HCT116 (cell line): Measurements from ENCODE around the gene GRIP2. TPM values are rescaled to one million over a fixed set of nuclear protein-coding genes. Genes with fewer than 3 reads are reported as not detected.

Source experiments
- ATAC-seq: fragments of 200-7000 bp; cut with Tn5 transposase; 2 replicates; pipeline ENCODE4 v1.9.1; 2020; ENCODE audit warnings: mild to moderate bottlenecking, moderate library complexity
- BruUV-seq: library from RNA; stranded (reverse); fragments of 400-500 nt; replicated peaks from 2 replicates; lab custom pipeline; 2021; lab: Mats Ljungman, UMichigan
- CTCF ChIA-PET: fragments of 300-600 bp; sonication (Branson Sonifier 250); formaldehyde crosslinking; loops from one replicate; lab custom pipeline; 2021; ENCODE audit warnings: antibody characterized with exemption; lab: Charles Lee
- POLR2A ChIA-PET: fragments of 300-600, 350-600 bp; sonication (Branson Sonifier 250); formaldehyde crosslinking; loops from one replicate; lab custom pipeline; 2021; ENCODE audit warnings: antibody characterized with exemption; lab: Charles Lee
- RAD21 ChIA-PET, 2 experiments: fragments of 300-600 bp; sonication (Branson Sonifier 250); formaldehyde crosslinking; loops; one replicate each; lab custom pipeline; 2023; ENCODE audit warnings: low total read pairs in 2 of 2; ENCODE audit not compliant: uncharacterized antibody in 2 of 2, unreplicated experiment in 2 of 2, low non-redundant PET in 1 of 2; lab: Charles Lee
- DNase-seq: peaks from one replicate; pipeline ENCODE4 v3.0.0-alpha.2; 2010; ENCODE audit warnings: low read depth, low spot score
- H2AFZ ChIP-seq: fragments of 200-600 bp; shearing (Covaris generic), sonication (generic); 2 replicates; pipeline ENCODE4 v1.6.1; 2017; ENCODE audit warnings: low read depth, mixed run types, mixed read lengths, antibody characterized with exemption, low read length; ENCODE audit not compliant: poor library complexity, severe bottlenecking
- H3K27ac ChIP-seq: 2 replicates; pipeline ENCODE4 v1.5.1; 2012; ENCODE audit warnings: low read depth, low read length
- H3K27me3 ChIP-seq: fragments of 200-600 bp; sonication (generic); 2 replicates; pipeline ENCODE4 v1.6.1; 2016; ENCODE audit warnings: mixed run types, low read length, mixed read lengths; ENCODE audit not compliant: insufficient read depth
- H3K36me3 ChIP-seq, 2 experiments: fragments of 200-500 bp in 1 of 2; fragments of 200-600 bp in 1 of 2; sonication (Bioruptor generic) in 1 of 2; sonication (generic) in 1 of 2; 2 replicates each; pipeline versions ENCODE4 v1.5.1 to v1.6.1; 2014 to 2016; ENCODE audit warnings: low read length in 2 of 2, inconsistent platforms in 1 of 2, mixed read lengths in 1 of 2, mixed run types in 1 of 2; ENCODE audit not compliant: insufficient read depth in 2 of 2, control insufficient read depth in 1 of 2
- H3K4me1 ChIP-seq, 2 experiments: fragments of 200-600 bp in 1 of 2; sonication (generic) in 1 of 2; 2 replicates each; pipeline versions ENCODE4 v1.5.1 to v1.6.1; 2012 to 2017; ENCODE audit warnings: low read length in 2 of 2, inconsistent platforms in 1 of 2, mild to moderate bottlenecking in 1 of 2, mixed read lengths in 1 of 2, mixed run types in 1 of 2, moderate library complexity in 1 of 2; ENCODE audit not compliant: insufficient read depth in 2 of 2, control insufficient read depth in 1 of 2
- H3K4me2 ChIP-seq: fragments of 200-600 bp; sonication (generic); 2 replicates; pipeline ENCODE4 v1.6.1; 2017; ENCODE audit warnings: mixed run types, low read length, mixed read lengths
- H3K4me3 ChIP-seq, 2 experiments: fragments of 200-600 bp in 1 of 2; sonication (generic) in 1 of 2; replicated peaks in 1 of 2; 2 replicates each; pipeline ENCODE4 v1.5.1; 2011 to 2016; ENCODE audit warnings: low read length in 2 of 2, control low read depth in 1 of 2, low read depth in 1 of 2, mild to moderate bottlenecking in 1 of 2, mixed read lengths in 1 of 2, mixed run types in 1 of 2
- H3K79me2 ChIP-seq: fragments of 200-600 bp; sonication (generic); 2 replicates; pipeline ENCODE4 v1.6.1; 2017; ENCODE audit warnings: mild to moderate bottlenecking, mixed run types, low read length, moderate library complexity, mixed read lengths; ENCODE audit not compliant: insufficient read depth
- H3K9ac ChIP-seq: fragments of 200-600 bp; sonication (generic); 2 replicates; pipeline ENCODE4 v1.6.1; 2016; ENCODE audit warnings: low read length, mixed read lengths
- H3K9me2 ChIP-seq: fragments of 200-600 bp; sonication (generic), shearing (Covaris generic); 2 replicates; pipeline ENCODE4 v1.6.1; 2017; ENCODE audit warnings: mixed run types, mild to moderate bottlenecking, moderate library complexity; ENCODE audit not compliant: insufficient read depth
- H3K9me3 ChIP-seq, 2 experiments: fragments of 200-500 bp in 1 of 2; fragments of 200-600 bp in 1 of 2; sonication (Bioruptor generic) in 1 of 2; sonication (generic) in 1 of 2; 2 replicates each; pipeline ENCODE4 v1.6.1; 2014 to 2017; ENCODE audit warnings: low read length in 2 of 2, mixed read lengths in 2 of 2, inconsistent platforms in 1 of 2, low read depth in 1 of 2, mild to moderate bottlenecking in 1 of 2, mixed run types in 1 of 2, moderate library complexity in 1 of 2; ENCODE audit not compliant: control insufficient read depth in 1 of 2, insufficient read depth in 1 of 2
- H4K20me1 ChIP-seq: fragments of 200-600 bp; sonication (generic), shearing (Covaris generic); 2 replicates; pipeline ENCODE4 v1.6.1; 2017; ENCODE audit warnings: mixed run types, mild to moderate bottlenecking, moderate library complexity; ENCODE audit not compliant: insufficient read depth
- CEBPB ChIP-seq: IDR thresholded peaks from 2 replicates; pipeline ENCODE4 v1.6.1; 2012; ENCODE audit warnings: low read depth
- CTCF ChIP-seq, 3 experiments: fragments of 200-600 bp in 1 of 3; sonication (generic) in 1 of 3; IDR thresholded peaks in 2 of 3; conservative IDR thresholded peaks in 1 of 3; 2 replicates each; pipeline ENCODE4 v1.5.1; 2012 to 2017; ENCODE audit warnings: low read depth in 2 of 3, low read length in 2 of 3, antibody characterized with exemption in 1 of 3, borderline replicate concordance in 1 of 3, control low read depth in 1 of 3, mild to moderate bottlenecking in 1 of 3, mixed read lengths in 1 of 3, mixed run types in 1 of 3, moderate library complexity in 1 of 3; ENCODE audit not compliant: insufficient read depth in 1 of 3
- EGR1 ChIP-seq: IDR thresholded peaks from 2 replicates; pipeline ENCODE4 v1.6.1; 2012; ENCODE audit warnings: low read depth
- ELF1 ChIP-seq: IDR thresholded peaks from 2 replicates; pipeline ENCODE4 v1.6.1; 2012; ENCODE audit warnings: low read depth, borderline replicate concordance
- EZH2 ChIP-seq: fragments of 200-600 bp; sonication (generic); IDR thresholded peaks from 2 replicates; pipeline ENCODE4 v1.6.1; 2017; ENCODE audit warnings: antibody characterized with exemption, mixed run types
- EZH2phosphoT487 ChIP-seq: fragments of 200-600 bp; IDR thresholded peaks from 2 replicates; pipeline ENCODE4 v1.6.1; 2018; ENCODE audit warnings: antibody characterized with exemption, borderline replicate concordance
- FOSL1 ChIP-seq: IDR thresholded peaks from 2 replicates; pipeline ENCODE4 v1.6.1; 2012; ENCODE audit warnings: low read depth
- JUND ChIP-seq: IDR thresholded peaks from 2 replicates; pipeline ENCODE4 v1.6.1; 2012
- MAX ChIP-seq: IDR thresholded peaks from 2 replicates; pipeline ENCODE4 v1.6.1; 2012
- POLR2A ChIP-seq: IDR thresholded peaks from 2 replicates; pipeline ENCODE4 v1.7.0; 2011; ENCODE audit warnings: borderline replicate concordance; ENCODE audit not compliant: insufficient read depth, insufficient read length; ENCODE audit errors: extremely low read depth
- POLR2AphosphoS5 ChIP-seq: IDR thresholded peaks from 2 replicates; pipeline ENCODE4 v1.6.1; 2011; ENCODE audit warnings: mild to moderate bottlenecking, low read depth, low read length, moderate library complexity
- RAD21 ChIP-seq: IDR thresholded peaks from 2 replicates; pipeline ENCODE4 v1.6.1; 2012; ENCODE audit warnings: low read depth, mild to moderate bottlenecking
- REST ChIP-seq: IDR thresholded peaks from 2 replicates; pipeline ENCODE4 v1.6.1; 2012; ENCODE audit warnings: low read depth
- SIN3A ChIP-seq: IDR thresholded peaks from 2 replicates; pipeline ENCODE4 v1.6.1; 2012; ENCODE audit warnings: low read depth
- SRF ChIP-seq: IDR thresholded peaks from 2 replicates; pipeline ENCODE4 v1.6.1; 2012; ENCODE audit warnings: low read depth
- YY1 ChIP-seq: IDR thresholded peaks from 2 replicates; pipeline ENCODE4 v1.6.1; 2011; ENCODE audit warnings: low read length, low read depth, moderate library complexity, mild to moderate bottlenecking; ENCODE audit not compliant: insufficient replicate concordance; ENCODE audit errors: extremely low read depth
- ZFX ChIP-seq: fragments of 450-650 bp; IDR thresholded peaks from 2 replicates; pipeline ENCODE4 v1.6.1; 2017
- ZNF274 ChIP-seq: fragments of 200-500 bp; sonication (Bioruptor generic); IDR thresholded peaks from 2 replicates; pipeline ENCODE4 v1.6.1; 2014; ENCODE audit warnings: mild to moderate bottlenecking, low read depth, low read length, inconsistent platforms
- intact Hi-C: fragments of 100-400 bp; cut with micrococcal nuclease; formaldehyde crosslinking; loops from 2 replicates; pipeline ENCODE4 v1.10.0; 2022
- total RNA-seq: library from RNA; stranded (reverse); gene quantifications from one replicate; pipeline ENCODE4 v1.2.1, GENCODE V29; 2021; ENCODE audit not compliant: unreplicated experiment
- TF ChIP-seq, protein P1 (sequence below): IDR thresholded peaks from 2 replicates; pipeline ENCODE4 v1.6.1; 2012
- TF ChIP-seq, protein P2 (sequence below): IDR thresholded peaks from 2 replicates; pipeline ENCODE4 v1.6.1; 2011; ENCODE audit warnings: mild to moderate bottlenecking, low read length, moderate library complexity; ENCODE audit not compliant: insufficient replicate concordance; ENCODE audit errors: extremely low read depth

GRIP2 gene
- total RNA-seq, 1 experiment from 2014 or later, result 0.34 TPM

DNA sequence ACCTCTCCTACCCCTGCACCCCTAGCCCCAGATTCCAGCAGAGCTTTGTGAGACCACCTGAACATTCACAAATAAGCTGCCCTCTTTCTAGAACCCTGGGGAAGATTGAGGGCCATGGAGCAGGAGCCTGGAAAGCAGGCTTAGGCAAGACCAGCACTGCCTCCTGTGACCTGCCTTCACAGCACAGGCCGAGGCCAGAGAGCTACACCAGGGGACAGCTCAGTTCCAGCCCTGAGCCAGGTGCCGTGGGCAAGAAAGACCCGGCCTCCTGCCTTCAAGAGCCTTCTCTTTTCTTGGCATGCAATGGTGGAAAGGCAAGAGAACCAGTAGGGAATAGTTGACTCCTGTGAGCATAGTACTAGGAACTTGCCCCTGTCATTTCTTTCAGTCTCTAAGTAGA, 89.6 kb downstream of the GRIP2 start:
- ChIA-PET RAD21 (no interaction called here), CTCF (no interaction called here), POLR2A (no interaction called here)
- no peak overlapping the region for H3K9ac ChIP-seq
- H3K4me2 ChIP-seq, result no peak overlapping the region
- H4K20me1 ChIP-seq, result no peaks in the 10 kb centered on the region
- BruUV-seq, result no TSS peak
- H3K4me1 ChIP-seq, result peaks cover 23 to 32% of the 10 kb centered on the region in 2 experiments
- DNase-seq (no peak), ATAC-seq (no peak)
- no peaks in the 10 kb centered on the region for H3K79me2 ChIP-seq
- no peaks in the 10 kb centered on the region for H3K27me3 ChIP-seq
- H3K4me3 ChIP-seq, result no peak overlapping the region
- H3K27ac ChIP-seq, result no peak overlapping the region
- intact Hi-C loops, result no loop called here
- no peak overlapping the region for H2AFZ ChIP-seq
- no peaks in the 10 kb centered on the region for H3K9me2 ChIP-seq
- H3K36me3 ChIP-seq, result peaks cover 25 to 45% of the 10 kb centered on the region in 2 experiments
- no peak for TF ChIP-seq ZNF274
- no peak for TF ChIP-seq POLR2AphosphoS5
- no peak for TF ChIP-seq SRF
- TF ChIP-seq, protein P1, sequence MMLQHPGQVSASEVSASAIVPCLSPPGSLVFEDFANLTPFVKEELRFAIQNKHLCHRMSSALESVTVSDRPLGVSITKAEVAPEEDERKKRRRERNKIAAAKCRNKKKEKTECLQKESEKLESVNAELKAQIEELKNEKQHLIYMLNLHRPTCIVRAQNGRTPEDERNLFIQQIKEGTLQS, result no peak
- no peak for TF ChIP-seq CTCF (IDR thresholded peaks at IDR 0.05 in 2 of 3, conservative IDR thresholded peaks at IDR 0.05 in 1 of 3; ENCODE audit: borderline replicate concordance in 1 of 3, insufficient read depth in 1 of 3, low read depth in 2 of 3, low read length in 2 of 3)
- no peak for TF ChIP-seq SIN3A
- no peak for TF ChIP-seq RAD21
- TF ChIP-seq CEBPB, result no peak
- TF ChIP-seq MAX, result no peak
- TF ChIP-seq EZH2phosphoT487, result no peak
- no peak for TF ChIP-seq EZH2
- TF ChIP-seq, protein P2, sequence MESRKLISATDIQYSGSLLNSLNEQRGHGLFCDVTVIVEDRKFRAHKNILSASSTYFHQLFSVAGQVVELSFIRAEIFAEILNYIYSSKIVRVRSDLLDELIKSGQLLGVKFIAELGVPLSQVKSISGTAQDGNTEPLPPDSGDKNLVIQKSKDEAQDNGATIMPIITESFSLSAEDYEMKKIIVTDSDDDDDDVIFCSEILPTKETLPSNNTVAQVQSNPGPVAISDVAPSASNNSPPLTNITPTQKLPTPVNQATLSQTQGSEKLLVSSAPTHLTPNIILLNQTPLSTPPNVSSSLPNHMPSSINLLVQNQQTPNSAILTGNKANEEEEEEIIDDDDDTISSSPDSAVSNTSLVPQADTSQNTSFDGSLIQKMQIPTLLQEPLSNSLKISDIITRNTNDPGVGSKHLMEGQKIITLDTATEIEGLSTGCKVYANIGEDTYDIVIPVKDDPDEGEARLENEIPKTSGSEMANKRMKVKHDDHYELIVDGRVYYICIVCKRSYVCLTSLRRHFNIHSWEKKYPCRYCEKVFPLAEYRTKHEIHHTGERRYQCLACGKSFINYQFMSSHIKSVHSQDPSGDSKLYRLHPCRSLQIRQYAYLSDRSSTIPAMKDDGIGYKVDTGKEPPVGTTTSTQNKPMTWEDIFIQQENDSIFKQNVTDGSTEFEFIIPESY, result no peak
- TF ChIP-seq EGR1, result no peak
- no peak for TF ChIP-seq FOSL1
- TF ChIP-seq POLR2A, result no peak
- no peak for TF ChIP-seq ELF1
- TF ChIP-seq REST, result no peak
- TF ChIP-seq YY1, result no peak
- TF ChIP-seq ZFX, result no peak
- no peak for TF ChIP-seq JUND
- no peaks in the 10 kb centered on the region for H3K9me3 ChIP-seq
